Activated naive CD8-positive, alpha-beta T cell treated with anti-CD3 and anti-CD28 coated beads, Interleukin-2, amount 10 ng/mL, durations not matched to agents 7 days and 5 days (primary cell): ENCODE results near the gene PCDHGA10. TPM values are rescaled to one million over a fixed set of nuclear protein-coding genes. Genes with fewer than 3 reads are reported as not detected.
"Not testable (repeated sequence)": the region's sequence is repeated elsewhere in the genome, so short reads cannot be mapped to it uniquely, and the experiment has no call there.

Experiments used
- ATAC-seq: fragments of 150-1000 bp; cut with Tn5 transposase; one replicate; pipeline ENCODE4 v1.10.0; 2021; ENCODE audit warnings: low read depth, moderate library complexity
- POLR2A ChIA-PET: fragments of 350-600 bp; sonication (Branson Sonifier 250); formaldehyde crosslinking; loops from one replicate; lab custom pipeline; 2021; ENCODE audit warnings: antibody characterized with exemption; lab: Charles Lee
- DNase-seq: peaks from one replicate; pipeline ENCODE4 v3.0.0; 2021
- H3K27ac Mint-ChIP-seq: one replicate; pipeline ENCODE4 v1.8.0; 2022; ENCODE audit warnings: mild to moderate bottlenecking, mixed read lengths
- H3K27me3 Mint-ChIP-seq: one replicate; pipeline ENCODE4 v1.8.0; 2022; ENCODE audit warnings: mild to moderate bottlenecking, moderate library complexity, mixed read lengths
- H3K36me3 Mint-ChIP-seq: one replicate; pipeline ENCODE4 v1.8.0; 2021; ENCODE audit warnings: mild to moderate bottlenecking, mixed read lengths
- H3K4me1 Mint-ChIP-seq: one replicate; pipeline ENCODE4 v1.8.0; 2021; ENCODE audit warnings: mixed read lengths
- H3K4me3 Mint-ChIP-seq: one replicate; pipeline ENCODE4 v1.8.0; 2022; ENCODE audit warnings: mild to moderate bottlenecking, moderate library complexity, mixed read lengths
- H3K9me3 Mint-ChIP-seq: one replicate; pipeline ENCODE4 v1.8.0; 2021; ENCODE audit warnings: mixed read lengths
- total RNA-seq, 2 experiments: library from RNA; stranded (reverse); gene quantifications; one replicate each; pipeline ENCODE4 v1.2.3, GENCODE V29; 2021

Gene PCDHGA10
- total RNA-seq: under 1 TPM in 1 of 2 experiments, not detected in 1; 0.14 TPM

DNA sequence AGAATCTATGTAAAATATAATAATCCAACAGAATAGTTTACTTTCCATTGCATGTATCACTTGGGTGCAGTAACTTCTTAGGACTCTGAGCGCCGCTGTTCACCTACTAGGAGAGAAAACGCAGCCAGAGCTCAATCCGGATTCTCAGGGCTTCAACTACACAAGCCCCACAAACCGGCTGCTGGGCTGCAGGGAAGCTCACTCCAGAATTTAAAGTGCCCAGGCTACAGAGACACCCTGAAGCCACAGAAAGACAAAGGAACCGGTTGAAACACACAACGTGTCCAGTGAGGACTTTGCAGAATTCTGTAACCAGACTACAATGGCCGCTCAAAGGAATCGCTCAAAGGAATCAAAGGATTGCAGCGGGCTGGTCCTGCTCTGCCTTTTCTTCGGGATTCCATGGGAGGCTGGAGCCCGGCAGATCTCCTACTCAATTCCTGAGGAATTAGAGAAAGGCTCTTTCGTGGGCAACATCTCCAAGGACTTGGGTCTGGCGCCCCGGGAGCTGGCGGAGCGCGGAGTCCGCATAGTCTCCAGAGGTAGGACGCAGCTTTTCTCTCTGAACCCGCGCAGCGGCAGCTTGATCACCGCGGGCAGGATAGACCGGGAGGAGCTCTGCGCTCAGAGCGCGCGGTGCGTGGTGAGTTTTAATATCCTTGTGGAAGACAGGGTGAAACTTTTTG lies at the start of gene PCDHGA10:
PCDHGA10 (plus strand) TSS at position 134 of the 686 bp plus-strand sequence; CDS start at position 323, 189 bp downstream.
- DNase-seq (no peak), ATAC-seq (peak; percentile 75)
- Mint-ChIP-seq H3K36me3 (peaks cover 6% of the 10 kb centered on the region), H3K27me3 (peaks cover 66% of the 10 kb centered on the region), H3K4me1 (peaks cover 4% of the 10 kb centered on the region), H3K27ac (no peak within 1 kb of the TSS), H3K4me3 (peak within 1 kb of the TSS; percentile 80), H3K9me3 (peaks cover 10% of the 10 kb centered on the region)
- POLR2A ChIA-PET: no interaction called here

DNA sequence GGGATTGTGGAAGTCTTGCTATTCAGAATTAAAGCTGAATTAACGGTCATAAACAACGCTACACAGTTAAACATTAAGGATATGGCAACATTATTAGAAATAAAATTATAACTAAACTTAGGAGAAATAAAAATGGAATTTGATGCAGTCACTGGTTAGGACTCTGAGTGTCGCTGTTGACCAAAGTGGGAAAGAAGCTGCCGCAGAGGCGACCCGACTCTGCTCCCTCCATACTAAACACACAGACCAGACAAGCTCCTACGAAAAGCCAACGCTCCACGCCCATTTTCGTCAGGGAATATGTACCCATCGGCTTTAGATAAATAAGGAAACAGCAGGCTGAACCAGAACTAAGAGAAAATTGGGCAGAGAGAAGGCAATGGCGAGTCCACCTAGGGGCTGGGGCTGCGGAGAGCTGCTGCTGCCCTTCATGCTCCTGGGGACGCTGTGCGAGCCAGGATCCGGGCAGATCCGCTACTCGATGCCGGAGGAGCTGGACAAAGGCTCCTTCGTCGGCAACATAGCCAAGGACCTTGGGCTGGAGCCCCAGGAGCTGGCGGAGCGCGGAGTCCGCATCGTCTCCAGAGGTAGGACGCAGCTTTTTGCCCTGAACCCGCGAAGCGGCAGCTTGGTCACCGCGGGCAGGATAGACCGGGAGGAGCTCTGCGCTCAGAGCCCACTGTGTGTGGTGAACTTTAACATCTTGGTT lies 48.7 kb upstream of the PCDHGA10 start, which contains the start of gene PCDHGA5:
PCDHGA5 (plus strand) TSS at position 211 of the 709 bp plus-strand sequence; CDS start at position 380, 169 bp downstream.
- peak within 1 kb of the TSS; percentile 34 for H3K27ac Mint-ChIP-seq
- ATAC-seq (no peak), DNase-seq (no peak)
- peaks cover 28% of the 10 kb centered on the region for H3K9me3 Mint-ChIP-seq
- POLR2A ChIA-PET: no interaction called here
- peaks cover 1% of the 10 kb centered on the region for H3K4me1 Mint-ChIP-seq
- H3K27me3 Mint-ChIP-seq: peaks cover 63% of the 10 kb centered on the region
- H3K4me3 Mint-ChIP-seq: no peak within 1 kb of the TSS
- H3K36me3 Mint-ChIP-seq: peaks cover 18% of the 10 kb centered on the region

DNA sequence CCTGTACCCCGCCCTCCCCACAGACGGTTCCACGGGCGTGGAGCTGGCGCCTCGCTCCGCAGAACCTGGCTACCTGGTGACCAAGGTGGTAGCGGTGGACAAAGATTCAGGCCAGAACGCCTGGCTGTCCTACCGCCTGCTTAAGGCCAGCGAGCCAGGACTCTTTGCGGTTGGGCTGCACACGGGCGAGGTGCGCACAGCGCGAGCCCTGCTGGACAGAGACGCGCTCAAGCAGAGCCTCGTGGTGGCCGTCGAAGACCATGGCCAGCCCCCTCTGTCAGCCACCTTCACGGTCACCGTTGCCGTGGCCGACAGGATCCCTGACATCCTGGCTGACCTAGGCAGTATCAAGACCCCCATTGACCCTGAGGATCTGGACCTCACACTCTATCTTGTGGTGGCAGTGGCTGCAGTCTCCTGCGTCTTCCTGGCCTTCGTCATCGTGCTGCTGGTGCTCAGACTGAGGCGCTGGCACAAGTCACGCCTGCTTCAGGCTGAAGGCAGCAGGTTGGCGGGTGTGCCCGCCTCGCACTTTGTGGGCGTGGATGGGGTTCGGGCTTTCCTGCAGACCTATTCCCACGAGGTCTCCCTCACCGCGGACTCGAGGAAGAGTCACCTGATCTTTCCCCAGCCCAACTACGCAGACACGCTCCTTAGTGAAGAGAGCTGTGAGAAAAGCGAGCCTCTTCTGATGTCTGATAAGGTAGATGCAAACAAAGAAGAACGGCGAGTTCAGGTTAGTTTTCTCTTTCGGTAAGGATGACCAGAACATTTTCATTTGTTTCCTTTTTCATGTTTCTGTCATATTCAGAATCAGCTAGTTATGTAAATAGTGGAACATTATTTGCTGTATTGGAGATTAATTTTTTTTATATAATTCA lies 46.5 kb upstream of the PCDHGA10 start:
- Mint-ChIP-seq H3K4me3 (no peak overlapping the region), H3K27me3 (peaks cover 64% of the 10 kb centered on the region), H3K27ac (no peak overlapping the region), H3K4me1 (peaks cover 4% of the 10 kb centered on the region), H3K9me3 (peaks cover 22% of the 10 kb centered on the region), H3K36me3 (peaks cover 15% of the 10 kb centered on the region)
- no peak for DNase-seq
- POLR2A ChIA-PET: no interaction called here
- no peak for ATAC-seq

DNA sequence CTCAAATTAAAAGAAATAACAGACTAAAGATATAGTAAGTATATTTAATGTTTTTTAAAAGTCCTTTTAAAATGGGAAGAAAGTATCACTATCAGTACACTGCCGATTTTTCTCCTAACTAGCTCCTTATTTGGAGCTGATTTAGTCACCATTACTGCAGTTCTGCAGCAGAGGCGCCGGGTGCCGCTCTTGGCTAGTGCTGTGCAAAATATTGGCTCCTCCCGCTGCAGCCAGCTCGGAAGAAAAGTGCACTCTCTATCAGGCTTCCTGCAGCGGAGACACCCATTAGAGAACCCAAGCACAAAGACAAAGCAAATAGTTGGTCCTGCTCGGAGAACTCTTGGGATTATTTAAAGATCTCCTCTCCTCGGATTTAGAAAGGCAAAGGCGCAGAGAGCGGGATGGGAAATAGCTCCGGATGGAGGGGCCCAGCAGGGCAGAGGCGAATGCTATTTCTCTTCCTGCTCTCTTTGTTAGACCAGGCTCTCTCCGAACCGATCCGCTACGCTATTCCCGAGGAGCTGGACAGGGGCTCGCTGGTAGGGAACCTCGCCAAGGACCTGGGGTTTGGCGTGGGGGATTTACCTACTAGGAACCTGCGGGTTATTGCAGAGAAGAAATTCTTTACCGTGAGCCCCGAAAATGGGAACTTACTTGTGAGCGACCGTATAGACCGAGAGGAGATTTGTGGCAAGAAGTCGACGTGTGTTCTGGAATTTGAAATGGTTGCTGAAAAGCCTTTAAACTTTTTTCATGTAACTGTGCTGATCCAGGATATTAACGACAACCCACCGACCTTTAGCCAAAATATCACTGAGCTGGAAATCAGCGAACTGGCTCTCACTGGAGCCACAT lies 42.6 kb upstream of the PCDHGA10 start, which contains the start of gene PCDHGB3:
PCDHGB3 (plus strand) TSS at position 249 of the 855 bp plus-strand sequence; CDS start at position 402, 153 bp downstream.
- H3K27me3 Mint-ChIP-seq: peaks cover 49% of the 10 kb centered on the region
- peak within 1 kb of the TSS; percentile 59 for H3K4me3 Mint-ChIP-seq
- ATAC-seq: peak; percentile 60
- H3K36me3 Mint-ChIP-seq: peaks cover 5% of the 10 kb centered on the region
- POLR2A ChIA-PET: interaction anchor here (0.6 kb wide), 1 partner anchor 17 kb away, joined by 3 read pairs; no protein-coding TSS in a partner anchor
- H3K27ac Mint-ChIP-seq: no peak within 1 kb of the TSS
- DNase-seq: peak; percentile 27
- H3K4me1 Mint-ChIP-seq: peaks cover 4% of the 10 kb centered on the region
- peaks cover 24% of the 10 kb centered on the region for H3K9me3 Mint-ChIP-seq

DNA sequence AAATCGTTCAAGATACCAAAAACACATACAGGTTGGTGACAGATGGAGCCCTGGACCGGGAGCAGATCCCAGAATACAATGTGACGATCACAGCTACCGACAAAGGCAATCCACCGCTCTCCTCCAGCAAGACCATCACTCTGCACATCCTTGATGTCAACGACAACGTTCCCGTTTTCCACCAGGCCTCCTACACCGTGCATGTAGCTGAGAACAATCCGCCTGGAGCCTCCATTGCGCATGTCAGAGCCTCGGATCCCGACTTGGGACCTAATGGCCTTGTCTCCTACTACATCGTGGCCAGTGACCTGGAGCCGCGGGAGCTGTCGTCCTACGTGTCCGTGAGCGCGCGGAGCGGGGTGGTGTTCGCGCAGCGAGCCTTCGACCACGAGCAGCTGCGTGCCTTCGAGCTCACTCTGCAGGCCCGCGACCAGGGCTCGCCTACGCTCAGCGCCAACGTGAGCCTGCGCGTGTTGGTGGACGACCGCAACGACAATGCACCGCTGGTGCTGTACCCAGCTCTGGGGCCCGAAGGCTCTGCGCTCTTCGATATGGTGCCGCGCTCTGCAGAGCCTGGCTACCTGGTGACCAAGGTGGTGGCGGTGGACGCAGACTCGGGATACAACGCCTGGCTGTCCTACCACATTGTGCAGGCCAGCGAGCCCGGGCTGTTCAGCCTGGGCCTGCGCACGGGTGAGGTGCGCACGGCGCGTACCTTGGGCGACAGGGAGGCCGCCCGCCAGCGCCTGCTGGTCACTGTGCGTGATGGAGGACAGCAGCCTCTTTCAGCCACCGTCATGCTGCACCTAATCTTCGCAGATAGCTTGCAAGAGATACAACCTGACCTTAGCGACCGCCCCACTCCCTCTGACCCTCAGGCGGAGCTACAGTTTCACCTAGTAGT lies 41.0 kb upstream of the PCDHGA10 start:
- no peak overlapping the region for H3K27ac Mint-ChIP-seq
- no peaks in the 10 kb centered on the region for H3K36me3 Mint-ChIP-seq
- peaks cover 26% of the 10 kb centered on the region for H3K9me3 Mint-ChIP-seq
- POLR2A ChIA-PET: no interaction called here
- ATAC-seq (no peak), DNase-seq (no peak)
- H3K27me3 Mint-ChIP-seq: peaks cover 42% of the 10 kb centered on the region
- H3K4me3 Mint-ChIP-seq: no peak overlapping the region
- H3K4me1 Mint-ChIP-seq: peaks cover 4% of the 10 kb centered on the region

DNA sequence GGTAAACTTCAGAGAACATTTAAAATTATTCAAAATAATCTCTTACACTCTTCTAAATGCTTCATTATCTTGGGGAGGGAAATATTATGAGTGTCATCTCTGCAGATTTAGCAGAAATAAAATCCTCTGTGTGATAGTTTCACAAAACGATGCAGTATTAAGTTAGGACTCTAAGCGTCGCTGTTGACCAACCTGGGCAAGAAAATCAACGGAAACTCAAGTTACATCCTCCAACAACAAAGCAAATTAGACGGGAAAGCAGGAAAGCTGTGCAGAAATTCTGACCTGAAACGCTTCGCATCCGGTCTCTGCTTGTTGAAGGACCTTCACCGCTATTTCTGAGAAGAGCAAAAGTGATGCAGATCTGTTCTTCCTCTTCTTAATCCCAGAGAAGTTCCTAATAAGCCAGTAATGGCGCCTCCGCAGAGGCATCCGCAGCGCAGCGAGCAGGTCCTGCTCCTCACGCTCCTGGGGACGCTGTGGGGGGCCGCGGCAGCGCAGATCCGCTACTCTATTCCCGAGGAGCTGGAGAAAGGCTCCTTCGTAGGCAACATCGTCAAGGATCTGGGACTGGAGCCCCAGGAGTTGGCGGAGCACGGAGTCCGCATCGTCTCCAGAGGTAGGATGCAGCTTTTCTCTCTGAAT lies 39.0 kb upstream of the PCDHGA10 start, which contains the start of gene PCDHGA6:
PCDHGA6 (plus strand) TSS at position 219 of the 645 bp plus-strand sequence; CDS start at position 412, 193 bp downstream.
- ATAC-seq (no peak), DNase-seq (no peak)
- no peak within 1 kb of the TSS for H3K27ac Mint-ChIP-seq
- peak within 1 kb of the TSS; percentile 39 for H3K4me3 Mint-ChIP-seq
- peaks cover 39% of the 10 kb centered on the region for H3K27me3 Mint-ChIP-seq
- no peaks in the 10 kb centered on the region for H3K36me3 Mint-ChIP-seq
- H3K9me3 Mint-ChIP-seq: peaks cover 28% of the 10 kb centered on the region
- POLR2A ChIA-PET: interaction anchor here (0.9 kb wide), 1 partner anchor 53 kb away, joined by 3 read pairs; the partner anchor contains the start of gene TAF7
- H3K4me1 Mint-ChIP-seq: peaks cover 4% of the 10 kb centered on the region

DNA sequence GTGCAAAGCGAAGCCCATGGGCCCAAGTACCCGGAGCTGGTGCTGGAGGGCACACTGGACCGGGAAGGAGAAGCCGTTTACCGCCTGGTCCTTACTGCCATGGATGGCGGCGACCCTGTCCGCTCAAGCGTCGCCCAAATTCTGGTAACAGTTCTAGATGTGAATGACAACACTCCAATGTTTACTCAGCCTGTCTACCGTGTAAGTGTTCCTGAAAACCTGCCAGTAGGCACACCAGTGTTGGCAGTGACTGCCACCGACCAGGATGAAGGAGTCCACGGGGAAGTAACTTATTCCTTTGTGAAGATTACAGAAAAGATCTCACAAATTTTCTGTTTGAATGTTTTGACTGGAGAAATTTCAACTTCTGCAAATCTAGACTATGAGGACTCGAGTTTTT lies 38.2 kb upstream of the PCDHGA10 start:
- H3K27me3 Mint-ChIP-seq: peaks cover 35% of the 10 kb centered on the region
- POLR2A ChIA-PET: no interaction called here
- H3K9me3 Mint-ChIP-seq: peaks cover 29% of the 10 kb centered on the region
- peaks cover 4% of the 10 kb centered on the region for H3K4me1 Mint-ChIP-seq
- no peak overlapping the region for H3K4me3 Mint-ChIP-seq
- H3K36me3 Mint-ChIP-seq: no peaks in the 10 kb centered on the region
- no peak overlapping the region for H3K27ac Mint-ChIP-seq
- no peak for ATAC-seq
- DNase-seq: no peak

DNA sequence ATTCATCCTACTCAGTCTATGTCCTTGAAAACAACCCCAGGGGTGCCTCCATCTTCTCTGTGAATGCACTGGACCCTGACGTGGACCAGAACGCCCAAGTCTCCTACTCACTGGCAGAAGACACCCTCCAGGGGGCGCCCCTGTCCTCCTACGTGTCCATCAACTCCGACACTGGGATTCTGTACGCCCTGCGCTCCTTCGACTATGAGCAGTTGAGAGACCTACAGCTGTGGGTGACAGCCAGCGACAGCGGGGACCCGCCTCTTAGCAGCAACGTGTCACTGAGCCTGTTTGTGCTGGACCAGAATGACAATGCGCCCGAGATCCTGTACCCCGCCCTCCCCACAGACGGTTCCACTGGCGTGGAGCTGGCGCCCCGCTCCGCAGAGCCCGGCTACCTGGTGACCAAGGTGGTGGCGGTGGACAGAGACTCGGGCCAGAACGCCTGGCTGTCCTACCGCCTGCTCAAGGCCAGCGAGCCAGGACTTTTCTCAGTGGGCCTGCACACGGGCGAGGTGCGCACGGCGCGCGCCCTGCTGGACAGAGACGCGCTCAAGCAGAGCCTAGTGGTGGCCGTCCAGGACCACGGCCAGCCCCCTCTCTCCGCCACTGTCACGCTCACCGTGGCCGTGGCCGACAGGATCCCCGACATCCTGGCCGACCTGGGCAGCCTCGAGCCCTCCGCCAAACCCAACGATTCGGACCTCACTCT lies 37.2 kb upstream of the PCDHGA10 start:
- not testable (repeated sequence) for ATAC-seq, DNase-seq, H3K36me3 Mint-ChIP-seq, H3K27ac Mint-ChIP-seq, H3K4me3 Mint-ChIP-seq, H3K4me1 Mint-ChIP-seq
- POLR2A ChIA-PET: interaction anchor here (0.6 kb wide), 1 partner anchor 55 kb away, joined by 3 read pairs; the partner anchor contains the start of gene TAF7
- Mint-ChIP-seq H3K9me3 (peaks cover 33% of the 10 kb centered on the region), H3K27me3 (peaks cover 35% of the 10 kb centered on the region)

DNA sequence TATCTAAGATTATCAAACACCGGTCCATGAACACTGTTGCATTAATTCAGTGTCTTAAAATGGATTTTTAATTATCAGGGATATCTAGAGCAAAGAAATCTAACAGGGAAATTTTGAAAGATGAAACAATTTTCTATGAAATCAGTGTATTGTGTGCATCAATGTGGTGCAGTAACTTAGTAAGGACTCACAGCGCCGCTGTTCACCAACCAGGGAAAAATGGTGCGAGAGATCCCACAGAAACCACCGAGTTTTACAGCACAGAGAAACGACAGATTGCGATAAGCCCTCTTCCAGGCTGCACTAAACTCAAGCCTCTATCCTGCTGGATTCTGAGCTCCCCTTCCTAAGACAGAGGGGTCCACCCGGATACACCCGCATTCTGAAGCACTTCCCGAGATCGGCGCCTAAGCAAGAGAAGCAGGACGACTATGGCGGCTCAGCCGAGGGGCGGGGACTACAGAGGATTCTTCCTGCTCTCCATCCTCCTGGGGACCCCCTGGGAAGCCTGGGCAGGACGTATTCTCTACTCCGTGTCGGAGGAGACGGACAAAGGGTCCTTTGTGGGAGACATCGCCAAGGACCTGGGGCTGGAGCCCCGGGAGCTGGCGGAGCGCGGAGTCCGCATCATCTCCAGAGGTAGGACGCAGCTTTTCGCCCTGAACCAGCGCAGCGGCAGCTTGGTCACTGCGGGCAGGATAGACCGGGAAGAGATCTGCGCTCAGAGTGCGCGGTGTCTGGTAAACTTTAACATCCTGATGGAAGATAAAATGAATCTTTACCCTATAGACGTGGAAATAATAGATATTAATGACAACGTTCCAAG lies 30.1 kb upstream of the PCDHGA10 start, which contains the start of gene PCDHGA7:
PCDHGA7 (plus strand) TSS at position 274 of the 826 bp plus-strand sequence; CDS start at position 432, 158 bp downstream.
- Mint-ChIP-seq H3K27ac (no peak within 1 kb of the TSS), H3K9me3 (peaks cover 14% of the 10 kb centered on the region), H3K4me3 (peak within 1 kb of the TSS; percentile 64), H3K27me3 (peaks cover 27% of the 10 kb centered on the region), H3K36me3 (no peaks in the 10 kb centered on the region), H3K4me1 (no peaks in the 10 kb centered on the region)
- POLR2A ChIA-PET: no interaction called here
- ATAC-seq: no peak
- DNase-seq: no peak

DNA sequence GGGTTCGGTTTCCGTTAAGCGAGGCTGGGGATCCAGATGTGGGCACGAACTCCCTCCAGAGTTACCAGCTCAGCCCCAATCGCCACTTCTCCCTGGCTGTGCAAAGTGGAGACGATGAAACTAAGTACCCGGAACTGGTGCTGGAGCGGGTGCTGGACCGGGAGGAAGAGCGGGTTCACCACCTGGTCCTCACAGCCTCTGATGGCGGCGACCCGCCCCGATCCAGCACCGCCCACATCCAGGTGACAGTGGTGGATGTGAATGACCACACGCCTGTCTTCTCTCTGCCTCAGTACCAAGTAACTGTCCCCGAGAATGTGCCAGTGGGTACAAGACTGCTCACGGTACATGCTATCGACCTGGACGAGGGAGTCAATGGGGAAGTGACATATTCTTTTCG lies 29.4 kb upstream of the PCDHGA10 start:
- H3K9me3 Mint-ChIP-seq: peaks cover 16% of the 10 kb centered on the region
- POLR2A ChIA-PET: no interaction called here
- ATAC-seq (no peak), DNase-seq (no peak)
- no peaks in the 10 kb centered on the region for H3K4me1 Mint-ChIP-seq
- H3K27ac Mint-ChIP-seq: no peak overlapping the region
- no peak overlapping the region for H3K4me3 Mint-ChIP-seq
- peaks cover under 1% of the 10 kb centered on the region for H3K36me3 Mint-ChIP-seq
- H3K27me3 Mint-ChIP-seq: peaks cover 29% of the 10 kb centered on the region
